Measurements from ENCODE around the gene MTOR.
"Not testable (repeated sequence)": the region's sequence is repeated elsewhere in the genome, so short reads cannot be mapped to it uniquely, and the experiment has no call there.

Gene MTOR

GRCh38 chr1:11080931-11081330, 181.4 kb downstream of the MTOR start:
- no peaks in the 10 kb centered on the region for H3K9me3 ChIP-seq (ENCODE audit: low read depth, low read length)
- H3K9ac ChIP-seq (ENCODE audit: insufficient read length): no peak overlapping the region
- no peak for DNase-seq (ENCODE audit: low read depth, low spot score)
- no peak overlapping the region for H3K27ac ChIP-seq
- no peak overlapping the region for H3K4me3 ChIP-seq
- H3K36me3 ChIP-seq (ENCODE audit: insufficient read depth, low read length): peaks cover 65% of the 10 kb centered on the region
- no peak for TF ChIP-seq POLR2AphosphoS5 (IDR thresholded peaks at IDR 0.05; ENCODE audit: borderline replicate concordance, low read depth, low read length)
- TF ChIP-seq EZH2 (IDR thresholded peaks at IDR 0.05): no peak
- TF ChIP-seq FOXP2 (optimal IDR thresholded peaks at IDR 0.05; ENCODE audit: control extremely low read depth, extremely low read length, insufficient read depth): no peak

GRCh38 chr1:11078631-11079030, 183.7 kb downstream of the MTOR start:
- DNase-seq (ENCODE audit: low read depth, low spot score): no peak
- no peak overlapping the region for H3K27ac ChIP-seq
- peaks cover 84% of the 10 kb centered on the region for H3K36me3 ChIP-seq (ENCODE audit: insufficient read depth, low read length)
- H3K9ac ChIP-seq (ENCODE audit: insufficient read length): no peak overlapping the region
- TF ChIP-seq EZH2 (IDR thresholded peaks at IDR 0.05) (no peak), FOXP2 (optimal IDR thresholded peaks at IDR 0.05; ENCODE audit: control extremely low read depth, extremely low read length, insufficient read depth) (no peak), POLR2AphosphoS5 (IDR thresholded peaks at IDR 0.05; ENCODE audit: borderline replicate concordance, low read depth, low read length) (no peak)
- H3K4me3 ChIP-seq: no peak overlapping the region
- no peaks in the 10 kb centered on the region for H3K9me3 ChIP-seq (ENCODE audit: low read depth, low read length)

GRCh38 chr1:11073398-11073797, 189.0 kb downstream of the MTOR start:
- not testable (repeated sequence) for H3K4me3 ChIP-seq; H3K27ac ChIP-seq; H3K9ac ChIP-seq (ENCODE audit: insufficient read length); H3K9me3 ChIP-seq (ENCODE audit: low read depth, low read length); DNase-seq (ENCODE audit: low read depth, low spot score)
- peaks cover 87% of the 10 kb centered on the region for H3K36me3 ChIP-seq (ENCODE audit: insufficient read depth, low read length)

GRCh38 chr1:11072216-11072917, 190.0 kb downstream of the MTOR start:
- H3K4me3 ChIP-seq: no peak overlapping the region
- DNase-seq (ENCODE audit: low read depth, low spot score): no peak
- H3K9me3 ChIP-seq (ENCODE audit: low read depth, low read length): no peaks in the 10 kb centered on the region
- TF ChIP-seq FOXP2 (optimal IDR thresholded peaks at IDR 0.05; ENCODE audit: control extremely low read depth, extremely low read length, insufficient read depth) (no peak), POLR2AphosphoS5 (IDR thresholded peaks at IDR 0.05; ENCODE audit: borderline replicate concordance, low read depth, low read length) (no peak), EZH2 (IDR thresholded peaks at IDR 0.05) (no peak)
- peaks cover 90% of the 10 kb centered on the region for H3K36me3 ChIP-seq (ENCODE audit: insufficient read depth, low read length)
- no peak overlapping the region for H3K27ac ChIP-seq
- H3K9ac ChIP-seq (ENCODE audit: insufficient read length): no peak overlapping the region

GRCh38 chr1:11071463-11072215, 190.7 kb downstream of the MTOR start:
- no peak overlapping the region for H3K9ac ChIP-seq (ENCODE audit: insufficient read length)
- no peak overlapping the region for H3K27ac ChIP-seq
- no peaks in the 10 kb centered on the region for H3K9me3 ChIP-seq (ENCODE audit: low read depth, low read length)
- peaks cover 87% of the 10 kb centered on the region for H3K36me3 ChIP-seq (ENCODE audit: insufficient read depth, low read length)
- TF ChIP-seq EZH2 (IDR thresholded peaks at IDR 0.05) (no peak), POLR2AphosphoS5 (IDR thresholded peaks at IDR 0.05; ENCODE audit: borderline replicate concordance, low read depth, low read length) (no peak), FOXP2 (optimal IDR thresholded peaks at IDR 0.05; ENCODE audit: control extremely low read depth, extremely low read length, insufficient read depth) (no peak)
- DNase-seq (ENCODE audit: low read depth, low spot score): no peak
- H3K4me3 ChIP-seq: no peak overlapping the region

- H3K27ac ChIP-seq: no peak overlapping the region
- DNase-seq (ENCODE audit: low read depth, low spot score): no peak
- TF ChIP-seq POLR2AphosphoS5 (IDR thresholded peaks at IDR 0.05; ENCODE audit: borderline replicate concordance, low read depth, low read length) (no peak), FOXP2 (optimal IDR thresholded peaks at IDR 0.05; ENCODE audit: control extremely low read depth, extremely low read length, insufficient read depth) (no peak), EZH2 (IDR thresholded peaks at IDR 0.05) (no peak)
- H3K4me3 ChIP-seq: no peak overlapping the region
- no peak overlapping the region for H3K9ac ChIP-seq (ENCODE audit: insufficient read length)
- H3K9me3 ChIP-seq (ENCODE audit: low read depth, low read length): no peaks in the 10 kb centered on the region
- H3K36me3 ChIP-seq (ENCODE audit: insufficient read depth, low read length): peaks cover 87% of the 10 kb centered on the region
Measured at GRCh38 chr1:11070876-11071275, 191.5 kb downstream of the MTOR start.

- peaks cover 83% of the 10 kb centered on the region for H3K36me3 ChIP-seq (ENCODE audit: insufficient read depth, low read length)
- DNase-seq (ENCODE audit: low read depth, low spot score): no peak
- H3K27ac ChIP-seq: no peak overlapping the region
- no peak overlapping the region for H3K4me3 ChIP-seq
- TF ChIP-seq FOXP2 (optimal IDR thresholded peaks at IDR 0.05; ENCODE audit: control extremely low read depth, extremely low read length, insufficient read depth) (no peak), EZH2 (IDR thresholded peaks at IDR 0.05) (no peak), POLR2AphosphoS5 (IDR thresholded peaks at IDR 0.05; ENCODE audit: borderline replicate concordance, low read depth, low read length) (no peak)
- no peak overlapping the region for H3K9ac ChIP-seq (ENCODE audit: insufficient read length)
- H3K9me3 ChIP-seq (ENCODE audit: low read depth, low read length): no peaks in the 10 kb centered on the region
Measured at GRCh38 chr1:11068600-11069473, 193.5 kb downstream of the MTOR start.
